NCI-H2107 treated with DMSO at 0.1 percent for 48 hours (cell line): ENCODE measurements around the gene CRYZ.

Experiments
- DNase-seq: peaks from one replicate; lab custom pipeline; 2025; ENCODE audit not compliant: unreplicated experiment; lab: John Stamatoyannopoulos, UW

Gene CRYZ

GRCh38 chr1:74731399-74732052 lies 1.3 kb downstream of the CRYZ start:
- DNase-seq, result no peak

- DNase-seq, result no peak
Observed at GRCh38 chr1:74729741-74730478, 2.9 kb downstream of the CRYZ start.

GRCh38 chr1:74728736-74729135 lies 4.1 kb downstream of the CRYZ start:
- DNase-seq, result no peak

GRCh38 chr1:74726063-74726462 lies 6.8 kb downstream of the CRYZ start:
- no peak for DNase-seq

- DNase-seq, result no peak
Observed at GRCh38 chr1:74717626-74718025, 15.2 kb downstream of the CRYZ start.

- no peak for DNase-seq
Observed at GRCh38 chr1:74716822-74717221, 16.0 kb downstream of the CRYZ start.

GRCh38 chr1:74715806-74716205 lies 17.0 kb downstream of the CRYZ start:
- no peak for DNase-seq

- DNase-seq, result no peak
Observed at GRCh38 chr1:74715236-74715502, 17.7 kb downstream of the CRYZ start.

- no peak for DNase-seq
Observed at GRCh38 chr1:74714429-74715235, 18.2 kb downstream of the CRYZ start.

- DNase-seq, result no peak
Observed at GRCh38 chr1:74713849-74714248, 19.0 kb downstream of the CRYZ start.

- no peak for DNase-seq
Observed at GRCh38 chr1:74712881-74713280, 20.0 kb downstream of the CRYZ start.

- no peak for DNase-seq
Observed at GRCh38 chr1:74703386-74704182, 29.3 kb downstream of the CRYZ start.

GRCh38 chr1:74699331-74699730 lies 33.5 kb downstream of the CRYZ start:
- DNase-seq, result no peak

- DNase-seq, result no peak
Observed at GRCh38 chr1:74697832-74698231, 35.0 kb downstream of the CRYZ start.

GRCh38 chr1:74693473-74693872 lies 39.4 kb downstream of the CRYZ start:
- no peak for DNase-seq

- no peak for DNase-seq
Observed at GRCh38 chr1:74690909-74691308, 41.9 kb downstream of the CRYZ start.

- peak; percentile 44 for DNase-seq
Observed at GRCh38 chr1:74690364-74690696, 42.5 kb downstream of the CRYZ start.

- DNase-seq, result peak; percentile 82
Observed at GRCh38 chr1:74689621-74690363, 43.1 kb downstream of the CRYZ start.

GRCh38 chr1:74686928-74687327 lies 45.9 kb downstream of the CRYZ start:
- no peak for DNase-seq

GRCh38 chr1:74684301-74684700 lies 48.5 kb downstream of the CRYZ start:
- no peak for DNase-seq

- DNase-seq, result no peak
Observed at GRCh38 chr1:74683656-74684055, 49.2 kb downstream of the CRYZ start.
